ENCODE data around the gene SIX1. TPM values are rescaled to one million over a fixed set of nuclear protein-coding genes. Genes with fewer than 3 reads are reported as not detected.

SIX1 gene
- 10 to 100 TPM; 38.5 to 58.0 (median 43.4) TPM for total RNA-seq
- polyA plus RNA-seq = 10 to 100 TPM in 2 of 3 donors, 1 to 10 TPM in 1; 8.3 to 86.6 (median 37.7) TPM
- long read RNA-seq, donor 1, transcript SIX1-201 (2 exons, 3,996 nt) = major isoform, 27 of 30 reads
- long read RNA-seq, donor 1, partial matches to known transcripts = 0 of 30 reads
- long read RNA-seq, donor 1, other reads (novel, unspliced or antisense) = 3 of 30 reads
- long read RNA-seq, donor 2, transcript SIX1-201 (2 exons, 3,996 nt) = major isoform, 79 of 91 reads
- long read RNA-seq, donor 2, partial matches to known transcripts = 10 of 91 reads
- long read RNA-seq, donor 2, other reads (novel, unspliced or antisense) = 2 of 91 reads

DNA sequence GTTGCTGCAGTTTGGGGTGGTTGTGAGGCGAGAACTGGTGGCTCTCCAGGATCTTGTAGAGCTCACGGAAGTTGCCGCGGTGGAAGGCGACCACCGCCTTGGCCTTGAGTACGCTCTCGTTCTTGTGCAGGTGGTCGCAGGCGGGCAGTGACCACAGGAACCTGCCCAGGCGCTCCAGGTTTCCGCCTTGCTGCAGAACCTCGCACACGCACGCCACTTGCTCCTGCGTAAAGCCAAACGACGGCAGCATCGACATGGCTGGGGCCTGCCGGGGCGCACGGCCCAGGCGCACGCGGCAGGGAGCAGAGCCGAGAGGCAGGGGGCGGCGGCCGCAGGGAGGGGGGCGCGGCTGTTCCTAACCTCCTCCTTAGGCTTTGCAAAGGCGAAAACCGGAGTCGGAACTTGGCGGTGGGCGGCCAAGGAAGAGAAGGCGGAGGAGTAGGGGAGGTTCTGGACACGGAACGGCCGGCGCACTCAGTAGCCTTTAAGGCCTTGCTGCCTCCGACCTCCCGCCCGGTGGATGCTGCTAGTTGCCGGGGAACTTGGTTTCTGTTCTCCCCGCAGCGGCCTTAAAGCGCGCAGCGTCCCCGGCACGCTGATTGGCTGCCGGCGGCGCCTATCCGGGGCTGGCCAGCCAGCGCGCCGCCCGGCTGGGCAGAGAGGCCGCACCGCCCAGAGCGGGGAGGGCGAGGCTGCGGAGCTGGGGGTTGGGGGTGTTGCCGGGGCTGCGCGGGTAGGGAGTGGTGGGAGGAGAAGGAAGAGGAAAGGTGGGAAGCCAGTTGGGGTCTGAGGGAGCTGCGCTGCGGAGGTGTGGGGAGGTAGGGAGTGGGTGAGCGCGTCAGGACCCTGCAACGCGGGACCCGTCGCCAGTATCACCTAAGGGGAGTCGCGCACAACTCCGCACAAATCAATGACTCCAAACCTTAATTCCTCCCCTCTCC lies at the start of gene SIX1:
SIX1 (minus strand) TSS at position 544 of the 941 bp plus-strand sequence; CDS start at position 256, 288 bp downstream.
- Histone ChIP-seq H3K27ac (peak within 1 kb of the TSS; percentile 93), H3K36me3 (ENCODE audit: insufficient read depth in 1 of 2, low read depth in 1 of 2) (peaks cover 0 to 11% of the 10 kb centered on the region in 2 donors), H3K4me1 (peaks cover 13% of the 10 kb centered on the region), H3K9me3 (no peaks in the 10 kb centered on the region), H3K4me3 (peak within 1 kb of the TSS; percentile 91), H3K27me3 (ENCODE audit: insufficient read depth in 3 of 3, low read length in 2 of 3) (no peaks in the 10 kb centered on the region)
- ATAC-seq = peak; percentile 78 to 90 (median 84)
- intact Hi-C loops (cut with DNase I) = loop anchor here (5.0 to 10.0 kb wide), 4 partner anchors 333 to 603 kb away; partner anchors contain the start of genes SLC38A6 (in 1 of the 2) and TRMT5 (in 1 of the 2)
- TF ChIP-seq, protein P1, sequence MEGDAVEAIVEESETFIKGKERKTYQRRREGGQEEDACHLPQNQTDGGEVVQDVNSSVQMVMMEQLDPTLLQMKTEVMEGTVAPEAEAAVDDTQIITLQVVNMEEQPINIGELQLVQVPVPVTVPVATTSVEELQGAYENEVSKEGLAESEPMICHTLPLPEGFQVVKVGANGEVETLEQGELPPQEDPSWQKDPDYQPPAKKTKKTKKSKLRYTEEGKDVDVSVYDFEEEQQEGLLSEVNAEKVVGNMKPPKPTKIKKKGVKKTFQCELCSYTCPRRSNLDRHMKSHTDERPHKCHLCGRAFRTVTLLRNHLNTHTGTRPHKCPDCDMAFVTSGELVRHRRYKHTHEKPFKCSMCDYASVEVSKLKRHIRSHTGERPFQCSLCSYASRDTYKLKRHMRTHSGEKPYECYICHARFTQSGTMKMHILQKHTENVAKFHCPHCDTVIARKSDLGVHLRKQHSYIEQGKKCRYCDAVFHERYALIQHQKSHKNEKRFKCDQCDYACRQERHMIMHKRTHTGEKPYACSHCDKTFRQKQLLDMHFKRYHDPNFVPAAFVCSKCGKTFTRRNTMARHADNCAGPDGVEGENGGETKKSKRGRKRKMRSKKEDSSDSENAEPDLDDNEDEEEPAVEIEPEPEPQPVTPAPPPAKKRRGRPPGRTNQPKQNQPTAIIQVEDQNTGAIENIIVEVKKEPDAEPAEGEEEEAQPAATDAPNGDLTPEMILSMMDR (IDR thresholded peaks at IDR 0.05) = no peak
- 0 to 1% (median 1%) methylated on average over 76 to 79 of the region's 79 CpGs for WGBS, 3 donors
- peak; percentile 86 to 92 for DNase-seq

DNA sequence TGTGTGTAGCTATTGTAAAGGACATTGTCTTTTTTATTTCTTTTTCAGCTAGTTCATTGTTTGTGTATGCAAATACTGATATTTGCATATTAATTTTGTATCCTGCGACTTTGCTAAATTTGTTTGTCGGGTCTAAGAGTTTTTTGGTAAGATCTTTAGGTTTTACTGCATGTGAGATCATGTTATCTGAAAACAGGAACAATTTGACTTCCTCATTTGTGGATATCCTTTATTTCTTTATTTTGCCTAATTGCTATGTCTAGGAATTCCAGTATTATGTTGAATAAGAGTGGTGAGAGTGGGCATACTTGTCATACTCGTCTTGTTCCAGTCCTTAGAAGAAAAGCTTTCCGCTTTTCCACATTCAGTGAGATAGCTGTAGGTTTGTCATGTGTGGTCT lies 46.0 kb upstream of the SIX1 start:
- no peaks in the 10 kb centered on the region for H3K4me1 ChIP-seq
- H3K27ac ChIP-seq = no peak overlapping the region
- DNase-seq = no peak
- TF ChIP-seq, protein P1 (IDR thresholded peaks at IDR 0.05) = no peak
- H3K27me3 ChIP-seq (ENCODE audit: insufficient read depth in 3 of 3, low read length in 2 of 3) = no peaks in the 10 kb centered on the region
- 85 to 89% (median 86%) methylated on average over 4 of the region's 4 CpGs for WGBS, 3 donors
- H3K4me3 ChIP-seq = no peak overlapping the region
- no peaks in the 10 kb centered on the region for H3K9me3 ChIP-seq
- H3K36me3 ChIP-seq (ENCODE audit: insufficient read depth in 1 of 2, low read depth in 1 of 2) = no peaks in the 10 kb centered on the region
- intact Hi-C loops (cut with DNase I) = no loop called here
- ATAC-seq = no peak

DNA sequence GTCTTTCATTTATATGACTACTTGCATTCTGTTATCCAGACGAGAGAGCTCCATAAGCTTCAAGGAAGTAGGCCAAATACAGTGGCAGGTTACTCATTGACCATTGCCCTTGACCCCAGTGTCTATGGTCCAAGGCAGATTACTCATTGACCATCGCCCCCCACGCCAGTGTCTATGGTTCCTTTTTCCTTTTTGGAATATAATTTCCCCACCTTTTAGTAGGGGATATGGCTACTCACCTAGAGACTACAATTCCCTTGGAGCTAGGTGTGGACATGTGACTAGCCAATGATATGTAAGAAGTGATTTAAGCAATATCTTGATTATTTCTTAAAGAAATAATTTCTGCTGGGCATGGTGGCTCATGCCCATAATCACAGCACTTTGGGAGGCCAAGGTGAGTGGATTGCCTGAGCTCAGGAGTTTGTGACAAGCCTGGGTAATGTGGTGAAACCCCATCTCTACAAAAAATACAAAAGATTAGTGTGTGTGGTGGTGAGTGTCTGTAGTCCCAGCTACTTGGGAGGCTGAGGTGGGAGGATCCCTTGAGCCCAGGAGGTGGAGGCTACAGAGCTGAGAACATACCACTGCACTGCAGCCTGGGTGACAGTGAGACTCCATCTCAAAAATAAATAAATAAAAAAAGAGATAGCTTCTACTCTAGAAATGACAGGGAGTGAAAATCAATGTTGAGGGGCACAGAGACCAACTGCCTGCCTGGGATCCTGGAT lies 42.3 kb upstream of the SIX1 start:
- ATAC-seq (no peak), DNase-seq (no peak)
- no peaks in the 10 kb centered on the region for H3K4me1 ChIP-seq
- H3K27ac ChIP-seq = no peak overlapping the region
- intact Hi-C loops (cut with DNase I) = no loop called here
- no peaks in the 10 kb centered on the region for H3K9me3 ChIP-seq
- TF ChIP-seq, protein P1 (IDR thresholded peaks at IDR 0.05) = no peak
- WGBS, 3 donors = 88 to 90% (median 88%) methylated on average over 3 of the region's 3 CpGs
- H3K27me3 ChIP-seq (ENCODE audit: insufficient read depth in 3 of 3, low read length in 2 of 3) = no peaks in the 10 kb centered on the region
- H3K36me3 ChIP-seq (ENCODE audit: insufficient read depth in 1 of 2, low read depth in 1 of 2) = no peaks in the 10 kb centered on the region
- no peak overlapping the region for H3K4me3 ChIP-seq

DNA sequence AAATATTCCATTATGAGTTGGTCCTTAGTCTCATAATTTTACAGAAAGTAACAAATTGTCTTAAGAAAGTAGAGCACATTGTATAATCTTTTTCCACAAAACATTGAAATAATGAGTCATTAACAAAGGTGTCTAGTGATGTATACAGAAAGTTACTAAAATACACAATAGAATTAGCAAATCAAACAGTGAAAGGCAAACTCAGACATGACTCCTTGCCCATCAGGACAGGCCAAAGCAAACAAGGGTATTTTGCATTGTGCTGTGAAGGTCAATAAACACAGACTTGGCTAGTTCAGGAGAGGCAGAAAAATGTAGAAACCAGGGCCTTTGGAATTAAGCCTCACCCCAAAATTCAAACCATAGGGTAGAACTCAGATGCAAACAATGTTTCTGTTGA lies 37.6 kb upstream of the SIX1 start:
- DNase-seq = no peak
- H3K9me3 ChIP-seq = no peaks in the 10 kb centered on the region
- H3K4me1 ChIP-seq = no peaks in the 10 kb centered on the region
- H3K36me3 ChIP-seq (ENCODE audit: insufficient read depth in 1 of 2, low read depth in 1 of 2) = no peaks in the 10 kb centered on the region
- intact Hi-C loops (cut with DNase I) = no loop called here
- H3K27ac ChIP-seq = no peak overlapping the region
- no peak for ATAC-seq
- TF ChIP-seq, protein P1 (IDR thresholded peaks at IDR 0.05) = no peak
- no peak overlapping the region for H3K4me3 ChIP-seq
- H3K27me3 ChIP-seq (ENCODE audit: insufficient read depth in 3 of 3, low read length in 2 of 3) = no peaks in the 10 kb centered on the region

Measured in psoas muscle (tissue), 8 donors.